ENCODE results near the gene PLEK. TPM values are rescaled to one million over a fixed set of nuclear protein-coding genes. Genes with fewer than 3 reads are reported as not detected.

Gene PLEK, protein sequence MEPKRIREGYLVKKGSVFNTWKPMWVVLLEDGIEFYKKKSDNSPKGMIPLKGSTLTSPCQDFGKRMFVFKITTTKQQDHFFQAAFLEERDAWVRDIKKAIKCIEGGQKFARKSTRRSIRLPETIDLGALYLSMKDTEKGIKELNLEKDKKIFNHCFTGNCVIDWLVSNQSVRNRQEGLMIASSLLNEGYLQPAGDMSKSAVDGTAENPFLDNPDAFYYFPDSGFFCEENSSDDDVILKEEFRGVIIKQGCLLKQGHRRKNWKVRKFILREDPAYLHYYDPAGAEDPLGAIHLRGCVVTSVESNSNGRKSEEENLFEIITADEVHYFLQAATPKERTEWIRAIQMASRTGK
- total RNA-seq: 9.4 TPM

DNA sequence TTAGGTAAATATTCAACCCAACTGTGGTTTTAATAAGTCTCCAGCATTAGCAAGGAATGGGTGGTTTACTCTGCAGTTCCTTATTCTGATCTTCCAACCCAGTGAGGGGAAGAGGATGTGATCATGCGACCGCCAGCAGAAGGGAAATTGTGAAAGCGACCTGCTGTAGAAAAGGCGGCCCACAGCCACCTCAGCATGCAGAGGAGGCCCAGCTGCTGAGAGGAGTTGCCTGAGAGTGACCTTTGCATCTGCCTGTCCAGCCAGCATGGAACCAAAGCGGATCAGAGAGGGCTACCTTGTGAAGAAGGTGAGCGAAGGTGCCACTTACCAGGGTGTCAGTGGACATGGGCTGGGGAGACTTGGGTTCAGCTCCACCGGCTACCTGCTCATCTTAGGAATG lies at the start of gene PLEK:
TSS of gene PLEK (plus strand) at position 196 of the 400 bp plus-strand sequence. CDS start at position 266, 70 bp downstream.
- H3K27ac ChIP-seq (ENCODE audit: low read depth, low read length): peak within 1 kb of the TSS; percentile 64
- H3K4me3 ChIP-seq (ENCODE audit: low read length in 3 of 3): peak within 1 kb of the TSS; percentile 49 to 54 (median 51)

DNA sequence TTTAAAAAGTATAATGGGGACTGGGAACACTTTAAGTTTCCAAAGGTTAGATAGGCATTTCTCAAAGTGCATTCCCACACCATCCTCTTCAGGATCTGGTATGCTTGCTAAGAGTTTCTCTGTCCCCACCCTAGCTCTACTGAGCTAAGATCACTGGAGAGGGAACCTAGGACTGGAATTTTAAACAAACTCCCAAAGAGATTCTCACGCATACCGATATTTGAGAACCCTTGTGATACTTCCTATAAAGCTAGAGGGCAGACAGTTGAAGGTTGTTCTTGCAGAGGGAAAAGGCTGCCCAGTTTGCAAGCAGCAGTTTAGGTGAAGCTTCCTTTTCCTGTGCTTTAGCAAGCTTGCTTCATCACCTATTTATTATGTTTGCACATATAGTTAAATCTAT lies 49.0 kb upstream of the PLEK start:
- H3K9me3 ChIP-seq (ENCODE audit: control insufficient read depth in 3 of 3, low read length in 3 of 3): no peaks in the 10 kb centered on the region
- H3K27ac ChIP-seq (ENCODE audit: low read depth, low read length): no peak overlapping the region
- peaks cover 2 to 6% (median 6%) of the 10 kb centered on the region in 3 donors for H3K36me3 ChIP-seq (ENCODE audit: control insufficient read depth in 3 of 3, insufficient read depth in 3 of 3, low read length in 3 of 3)
- peaks cover 0 to 10% (median 2%) of the 10 kb centered on the region in 3 donors for H3K27me3 ChIP-seq (ENCODE audit: control insufficient read depth in 3 of 3, insufficient read depth in 3 of 3, low read length in 3 of 3)
- H3K4me1 ChIP-seq (ENCODE audit: control insufficient read depth in 3 of 3, insufficient read depth in 3 of 3, low read length in 3 of 3): peaks cover 4 to 19% (median 9%) of the 10 kb centered on the region in 3 donors
- no peak overlapping the region for H3K4me3 ChIP-seq (ENCODE audit: low read length in 3 of 3)
- H3K9ac ChIP-seq (ENCODE audit: low read depth in 1 of 3, low read length in 3 of 3): no peak overlapping the region

More for the DNA sequence above, at the start of gene PLEK:
- Histone ChIP-seq H3K9ac (ENCODE audit: low read depth in 1 of 3, low read length in 3 of 3) (peak within 1 kb of the TSS in 2 of 3 donors; percentile 10 to 23), H3K27me3 (ENCODE audit: control insufficient read depth in 3 of 3, insufficient read depth in 3 of 3, low read length in 3 of 3) (no peaks in the 10 kb centered on the region), H3K4me1 (ENCODE audit: control insufficient read depth in 3 of 3, insufficient read depth in 3 of 3, low read length in 3 of 3) (no peaks in the 10 kb centered on the region), H3K36me3 (ENCODE audit: control insufficient read depth in 3 of 3, insufficient read depth in 3 of 3, low read length in 3 of 3) (no peaks in the 10 kb centered on the region), H3K9me3 (ENCODE audit: control insufficient read depth in 3 of 3, low read length in 3 of 3) (no peaks in the 10 kb centered on the region)

DNA sequence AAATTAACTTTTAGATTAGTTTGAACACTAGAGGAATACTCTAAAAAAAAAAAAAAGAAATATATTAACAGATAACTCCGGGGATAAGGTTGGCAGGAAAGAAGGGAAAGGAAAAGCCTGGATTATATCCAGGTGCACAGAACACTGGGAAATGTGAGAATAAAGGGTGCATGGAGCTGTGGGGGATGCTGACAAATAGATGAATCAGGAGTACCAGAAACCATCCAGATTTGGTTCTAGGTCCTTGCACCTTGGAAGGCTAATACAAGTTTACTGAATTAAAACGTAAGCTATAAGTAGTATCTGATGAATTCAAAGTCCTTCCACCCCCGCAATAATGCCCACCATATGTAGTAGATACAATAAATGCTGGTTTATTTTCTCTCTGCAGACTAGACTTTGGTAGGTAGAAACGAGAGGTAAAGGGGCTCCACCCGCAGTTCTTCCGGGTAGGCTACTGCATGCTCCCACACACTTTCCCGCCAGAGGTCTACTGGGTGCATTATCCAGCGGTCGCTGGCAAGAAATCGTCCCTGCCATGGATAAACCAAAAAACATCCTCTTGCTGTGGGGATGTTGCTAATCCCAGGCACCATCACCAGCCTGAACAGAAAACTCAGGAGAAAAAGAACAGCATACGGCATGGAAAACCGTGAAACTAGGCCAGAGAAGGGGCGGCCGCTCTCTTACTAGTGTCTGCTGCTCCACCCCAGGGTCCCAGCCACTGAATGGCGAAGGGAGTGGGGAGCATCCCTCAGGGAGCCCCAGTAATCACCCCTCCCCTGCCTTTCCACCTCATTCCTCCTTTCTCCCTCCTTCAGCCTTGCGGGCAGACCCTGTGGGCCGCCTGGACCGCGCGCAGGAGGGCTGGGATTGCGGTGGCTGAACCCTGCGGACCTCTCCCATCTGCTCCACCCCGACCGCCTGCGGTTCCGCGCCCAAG lies 46.8 kb upstream of the PLEK start:
- H3K9ac ChIP-seq (ENCODE audit: low read depth in 1 of 3, low read length in 3 of 3): peak overlapping the region; percentile 83 to 88 (median 86)
- no peaks in the 10 kb centered on the region for H3K9me3 ChIP-seq (ENCODE audit: control insufficient read depth in 3 of 3, low read length in 3 of 3)
- H3K4me1 ChIP-seq (ENCODE audit: control insufficient read depth in 3 of 3, insufficient read depth in 3 of 3, low read length in 3 of 3): peaks cover 4 to 19% (median 9%) of the 10 kb centered on the region in 3 donors
- H3K27me3 ChIP-seq (ENCODE audit: control insufficient read depth in 3 of 3, insufficient read depth in 3 of 3, low read length in 3 of 3): peaks cover 0 to 10% (median 2%) of the 10 kb centered on the region in 3 donors
- peak overlapping the region; percentile 93 for H3K27ac ChIP-seq (ENCODE audit: low read depth, low read length)
- peaks cover 2 to 6% (median 6%) of the 10 kb centered on the region in 3 donors for H3K36me3 ChIP-seq (ENCODE audit: control insufficient read depth in 3 of 3, insufficient read depth in 3 of 3, low read length in 3 of 3)
- H3K4me3 ChIP-seq (ENCODE audit: low read length in 3 of 3): peak overlapping the region; percentile 86 to 93 (median 90)

DNA sequence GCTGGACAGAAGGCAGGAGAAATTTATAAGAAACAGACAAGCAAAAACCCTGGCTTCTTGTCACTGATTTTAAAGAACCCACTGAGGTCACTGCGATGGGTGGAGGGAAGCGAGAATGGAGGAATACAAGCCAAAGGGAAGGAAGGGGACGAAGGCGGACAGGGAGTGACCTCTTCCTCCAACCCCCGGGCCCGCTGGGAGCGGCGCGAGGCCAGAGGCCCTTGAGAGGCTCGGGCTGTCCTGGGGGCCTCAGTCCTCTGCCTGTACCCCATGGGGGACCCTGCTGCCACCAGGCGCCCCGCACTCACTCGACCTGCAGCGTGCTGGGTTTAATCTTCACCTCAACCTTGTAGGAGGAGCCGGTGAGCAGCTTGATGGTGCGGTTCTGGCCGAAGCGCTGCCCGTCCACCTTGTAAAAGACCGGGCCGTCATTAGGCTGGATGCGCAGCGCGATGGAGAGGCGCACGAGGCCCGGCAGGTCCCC lies 46.1 kb upstream of the PLEK start:
- H3K4me3 ChIP-seq (ENCODE audit: low read length in 3 of 3): peak overlapping the region; percentile 86 to 93 (median 90)
- H3K27me3 ChIP-seq (ENCODE audit: control insufficient read depth in 3 of 3, insufficient read depth in 3 of 3, low read length in 3 of 3): peaks cover 0 to 10% (median 2%) of the 10 kb centered on the region in 3 donors
- H3K4me1 ChIP-seq (ENCODE audit: control insufficient read depth in 3 of 3, insufficient read depth in 3 of 3, low read length in 3 of 3): peaks cover 4 to 19% (median 9%) of the 10 kb centered on the region in 3 donors
- peaks cover 2 to 6% (median 6%) of the 10 kb centered on the region in 3 donors for H3K36me3 ChIP-seq (ENCODE audit: control insufficient read depth in 3 of 3, insufficient read depth in 3 of 3, low read length in 3 of 3)
- H3K9me3 ChIP-seq (ENCODE audit: control insufficient read depth in 3 of 3, low read length in 3 of 3): no peaks in the 10 kb centered on the region
- H3K27ac ChIP-seq (ENCODE audit: low read depth, low read length): peak overlapping the region; percentile 93
- peak overlapping the region; percentile 83 to 88 (median 86) for H3K9ac ChIP-seq (ENCODE audit: low read depth in 1 of 3, low read length in 3 of 3)

DNA sequence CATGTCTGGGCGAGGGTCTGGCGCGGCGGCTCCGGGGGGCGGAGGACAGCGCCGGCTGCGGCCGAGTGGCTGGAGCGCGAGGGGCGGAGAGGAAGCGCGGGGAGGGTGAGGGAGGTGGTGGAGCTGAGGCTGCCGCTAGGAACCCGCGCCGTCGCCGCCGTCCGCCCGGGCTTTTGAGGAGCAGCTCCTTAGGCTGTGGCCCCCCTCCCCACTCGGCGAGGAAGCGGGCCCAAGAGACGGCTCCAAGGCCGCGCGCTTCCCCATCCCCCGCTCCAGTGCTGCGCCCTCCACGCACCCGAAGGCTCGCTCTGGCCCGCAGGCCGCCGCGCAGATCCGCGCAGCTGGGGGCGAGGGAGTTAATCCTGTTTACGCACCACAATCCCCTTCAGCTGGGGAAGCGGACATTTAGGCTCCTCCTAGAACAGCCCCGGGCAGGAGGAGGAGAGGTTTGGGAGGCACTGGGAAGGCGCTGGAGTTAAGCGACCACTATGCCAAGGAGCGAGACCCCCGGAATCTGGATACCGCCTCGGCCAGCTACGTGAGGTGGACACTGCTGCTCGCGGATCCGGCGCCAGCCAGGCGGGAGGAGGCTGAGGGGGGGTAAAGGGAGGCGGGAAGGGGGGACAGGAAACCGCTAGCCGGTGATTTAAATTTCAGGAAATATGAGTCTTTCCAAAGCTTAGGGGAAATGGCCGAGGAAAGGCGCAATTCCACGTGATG lies 45.5 kb upstream of the PLEK start, which contains the start of gene CNRIP1:
TSS of gene CNRIP1 (minus strand) at position 552 of the 720 bp plus-strand sequence. CDS start at position 3, 549 bp downstream.
- Histone ChIP-seq H3K27ac (ENCODE audit: low read depth, low read length) (peak within 1 kb of the TSS; percentile 93), H3K4me1 (ENCODE audit: control insufficient read depth in 3 of 3, insufficient read depth in 3 of 3, low read length in 3 of 3) (peaks cover 4 to 19% (median 9%) of the 10 kb centered on the region in 3 donors), H3K4me3 (ENCODE audit: low read length in 3 of 3) (peak within 1 kb of the TSS; percentile 86 to 93 (median 90)), H3K27me3 (ENCODE audit: control insufficient read depth in 3 of 3, insufficient read depth in 3 of 3, low read length in 3 of 3) (peaks cover 0 to 10% (median 2%) of the 10 kb centered on the region in 3 donors), H3K36me3 (ENCODE audit: control insufficient read depth in 3 of 3, insufficient read depth in 3 of 3, low read length in 3 of 3) (peaks cover 2 to 6% (median 6%) of the 10 kb centered on the region in 3 donors), H3K9ac (ENCODE audit: low read depth in 1 of 3, low read length in 3 of 3) (peak within 1 kb of the TSS; percentile 83 to 91 (median 88)), H3K9me3 (ENCODE audit: control insufficient read depth in 3 of 3, low read length in 3 of 3) (no peaks in the 10 kb centered on the region)

DNA sequence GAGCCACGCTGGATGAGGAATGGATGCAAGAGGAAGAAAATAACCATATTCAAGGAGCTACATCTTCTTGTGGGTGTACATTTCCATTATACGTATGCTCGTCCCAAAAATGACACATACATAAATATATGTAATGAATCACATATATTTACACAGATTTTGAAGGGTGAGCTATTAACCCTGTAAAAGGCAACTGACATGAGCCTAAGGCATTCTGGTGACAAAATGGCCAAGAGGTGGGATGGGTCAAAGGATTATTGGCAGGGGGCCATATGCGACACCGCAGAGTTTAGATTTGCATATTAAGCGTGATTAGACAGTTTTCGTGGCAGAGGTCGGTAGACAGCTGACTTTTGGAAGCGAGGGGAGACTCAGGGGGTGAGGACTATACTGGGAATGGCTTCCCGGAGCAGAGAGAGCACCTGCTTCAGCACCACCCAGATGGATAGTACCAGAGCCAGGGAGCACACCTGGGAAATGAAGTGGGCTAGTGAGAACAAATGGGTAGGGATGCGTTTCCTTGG lies 44.9 kb upstream of the PLEK start:
- Histone ChIP-seq H3K4me1 (ENCODE audit: control insufficient read depth in 3 of 3, insufficient read depth in 3 of 3, low read length in 3 of 3) (peaks cover 4 to 19% (median 9%) of the 10 kb centered on the region in 3 donors), H3K9me3 (ENCODE audit: control insufficient read depth in 3 of 3, low read length in 3 of 3) (no peaks in the 10 kb centered on the region), H3K9ac (ENCODE audit: low read depth in 1 of 3, low read length in 3 of 3) (peak overlapping the region; percentile 83 to 91 (median 88)), H3K27me3 (ENCODE audit: control insufficient read depth in 3 of 3, insufficient read depth in 3 of 3, low read length in 3 of 3) (peaks cover 0 to 10% (median 2%) of the 10 kb centered on the region in 3 donors), H3K27ac (ENCODE audit: low read depth, low read length) (peak overlapping the region; percentile 93), H3K36me3 (ENCODE audit: control insufficient read depth in 3 of 3, insufficient read depth in 3 of 3, low read length in 3 of 3) (peaks cover 2 to 6% (median 6%) of the 10 kb centered on the region in 3 donors), H3K4me3 (ENCODE audit: low read length in 3 of 3) (peak overlapping the region; percentile 86 to 93 (median 90))

DNA sequence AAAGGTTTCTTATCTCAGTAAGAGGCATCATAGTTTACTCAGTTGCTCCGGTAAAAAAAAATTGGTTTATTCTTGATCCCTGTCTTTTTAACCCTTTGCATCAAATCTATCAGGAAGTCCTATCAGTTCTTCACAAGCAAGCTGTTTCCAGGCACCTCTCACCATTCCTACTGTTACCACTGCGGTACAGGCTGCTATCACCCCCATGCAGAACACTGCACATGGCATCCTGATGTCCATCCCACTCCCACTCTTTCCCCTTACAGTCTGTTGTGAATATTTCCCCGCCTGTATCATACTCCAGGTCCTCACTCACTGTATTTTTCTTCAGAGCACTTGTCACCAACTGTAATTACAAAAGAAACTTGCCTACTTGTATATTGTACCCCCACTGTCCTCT lies 40.0 kb upstream of the PLEK start:
- no peak overlapping the region for H3K9ac ChIP-seq (ENCODE audit: low read depth in 1 of 3, low read length in 3 of 3)

DNA sequence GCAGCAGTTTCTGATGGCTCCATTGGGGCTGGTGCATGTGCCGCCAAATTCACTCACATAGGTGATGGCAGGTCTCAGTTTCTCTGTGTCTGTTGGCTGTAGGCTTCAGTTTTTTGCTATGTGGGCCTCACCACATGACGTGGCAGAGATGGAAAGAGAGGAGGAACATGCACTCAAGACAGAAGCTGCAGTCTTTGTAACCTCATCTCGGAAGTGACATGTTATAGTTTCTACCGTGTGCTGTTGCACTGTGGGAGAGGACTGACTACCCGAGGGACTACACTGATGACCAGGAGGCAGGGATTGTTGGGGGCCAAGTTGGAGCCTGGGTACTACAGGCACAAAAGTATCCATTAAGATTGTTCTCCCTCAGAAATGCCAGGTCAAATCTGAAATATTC lies 36.2 kb upstream of the PLEK start:
- Histone ChIP-seq H3K9ac (ENCODE audit: low read depth in 1 of 3, low read length in 3 of 3) (no peak overlapping the region), H3K4me1 (ENCODE audit: control insufficient read depth in 3 of 3, insufficient read depth in 3 of 3, low read length in 3 of 3) (no peaks in the 10 kb centered on the region), H3K9me3 (ENCODE audit: control insufficient read depth in 3 of 3, low read length in 3 of 3) (no peaks in the 10 kb centered on the region), H3K27me3 (ENCODE audit: control insufficient read depth in 3 of 3, insufficient read depth in 3 of 3, low read length in 3 of 3) (peaks cover 0 to 5% (median 0%) of the 10 kb centered on the region in 3 donors), H3K27ac (ENCODE audit: low read depth, low read length) (no peak overlapping the region), H3K4me3 (ENCODE audit: low read length in 3 of 3) (no peak overlapping the region), H3K36me3 (ENCODE audit: control insufficient read depth in 3 of 3, insufficient read depth in 3 of 3, low read length in 3 of 3) (no peaks in the 10 kb centered on the region)

More for the DNA sequence above, 40.0 kb upstream of the PLEK start:
- Histone ChIP-seq H3K36me3 (ENCODE audit: control insufficient read depth in 3 of 3, insufficient read depth in 3 of 3, low read length in 3 of 3) (no peaks in the 10 kb centered on the region), H3K4me3 (ENCODE audit: low read length in 3 of 3) (no peak overlapping the region), H3K27ac (ENCODE audit: low read depth, low read length) (no peak overlapping the region), H3K27me3 (ENCODE audit: control insufficient read depth in 3 of 3, insufficient read depth in 3 of 3, low read length in 3 of 3) (peaks cover 0 to 9% (median 2%) of the 10 kb centered on the region in 3 donors), H3K4me1 (ENCODE audit: control insufficient read depth in 3 of 3, insufficient read depth in 3 of 3, low read length in 3 of 3) (peaks cover 4% of the 10 kb centered on the region in 3 donors), H3K9me3 (ENCODE audit: control insufficient read depth in 3 of 3, low read length in 3 of 3) (no peaks in the 10 kb centered on the region)

DNA sequence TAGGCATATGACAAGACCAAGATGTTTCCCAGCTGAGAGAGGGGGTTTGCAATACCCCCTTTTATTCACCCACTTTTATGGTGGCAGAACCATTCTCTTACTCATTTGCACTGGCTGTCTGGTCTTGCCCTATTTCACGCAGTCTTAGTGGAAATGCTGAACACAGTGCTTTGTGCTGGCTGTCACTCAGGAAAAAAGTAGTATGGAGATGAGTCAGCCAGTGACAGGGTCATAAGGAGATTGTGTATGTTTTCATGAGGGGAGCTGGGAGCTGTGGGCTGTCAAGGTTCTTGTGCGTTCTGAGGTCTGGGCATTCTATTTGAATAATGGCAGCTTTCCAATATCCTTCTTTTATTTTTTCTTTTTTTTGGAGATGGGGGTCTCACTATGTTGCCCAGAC lies 34.4 kb upstream of the PLEK start:
- no peak overlapping the region for H3K27ac ChIP-seq (ENCODE audit: low read depth, low read length)
- H3K9ac ChIP-seq (ENCODE audit: low read depth in 1 of 3, low read length in 3 of 3): no peak overlapping the region
- H3K9me3 ChIP-seq (ENCODE audit: control insufficient read depth in 3 of 3, low read length in 3 of 3): no peaks in the 10 kb centered on the region
- no peaks in the 10 kb centered on the region for H3K36me3 ChIP-seq (ENCODE audit: control insufficient read depth in 3 of 3, insufficient read depth in 3 of 3, low read length in 3 of 3)
- H3K4me1 ChIP-seq (ENCODE audit: control insufficient read depth in 3 of 3, insufficient read depth in 3 of 3, low read length in 3 of 3): no peaks in the 10 kb centered on the region
- H3K4me3 ChIP-seq (ENCODE audit: low read length in 3 of 3): no peak overlapping the region
- H3K27me3 ChIP-seq (ENCODE audit: control insufficient read depth in 3 of 3, insufficient read depth in 3 of 3, low read length in 3 of 3): peaks cover 0 to 5% (median 0%) of the 10 kb centered on the region in 3 donors

All from skeletal muscle tissue (tissue), 4 donors.